ENCODE results near the gene ARL2BP.

- TF ChIP-seq CTCF (IDR thresholded peaks at IDR 0.05) (no peak), POLR2A (IDR thresholded peaks at IDR 0.05) (no peak)
Observed at GRCh38 chr16:57233944-57234706, 10.9 kb upstream of the ARL2BP start.

All from esophagus squamous epithelium (tissue), 4 donors.